Astrocyte (in vitro differentiated cells and primary cell): ENCODE measurements around the gene GSS. TPM values are rescaled to one million over a fixed set of nuclear protein-coding genes. Genes with fewer than 3 reads are reported as not detected.

Experiments
- DNase-seq: peaks from one replicate; pipeline ENCODE4 v3.0.0-alpha.2; 2010; ENCODE audit warnings: low read depth
- FAIRE-seq: peaks from 2 replicates; lab custom pipeline; 2011; peaks lifted over from hg19 to GRCh38; lab: Jason Lieb, UNC
- H2AFZ ChIP-seq: 2 replicates; pipeline ENCODE4 v1.6.0; 2012; ENCODE audit warnings: low read depth, low read length, inconsistent platforms
- H3K27ac ChIP-seq: 2 replicates; pipeline ENCODE4 v1.5.1; 2011; ENCODE audit warnings: low read depth, low read length, inconsistent platforms
- H3K27me3 ChIP-seq: 2 replicates; pipeline ENCODE4 v1.6.0; 2011; ENCODE audit warnings: low read length, inconsistent platforms; ENCODE audit not compliant: insufficient read depth
- H3K36me3 ChIP-seq: 2 replicates; pipeline ENCODE4 v1.5.1; 2011; ENCODE audit warnings: low read length, inconsistent platforms; ENCODE audit not compliant: insufficient read depth
- H3K4me1 ChIP-seq: 2 replicates; pipeline ENCODE4 v1.5.1; 2011; ENCODE audit warnings: low read length, inconsistent platforms; ENCODE audit not compliant: insufficient read depth
- H3K4me2 ChIP-seq: 2 replicates; pipeline ENCODE4 v1.6.0; 2012; ENCODE audit warnings: low read length, inconsistent platforms
- H3K4me3 ChIP-seq: 2 replicates; pipeline ENCODE4 v1.5.1; 2011; ENCODE audit warnings: low read depth, mild to moderate bottlenecking, low read length, inconsistent platforms; ENCODE audit not compliant: insufficient read depth
- H3K79me2 ChIP-seq: 2 replicates; pipeline ENCODE4 v1.6.0; 2012; ENCODE audit warnings: mild to moderate bottlenecking, low read length, inconsistent platforms; ENCODE audit not compliant: insufficient read depth
- H3K9ac ChIP-seq: 2 replicates; pipeline ENCODE4 v1.6.0; 2012; ENCODE audit warnings: mild to moderate bottlenecking, low read length, inconsistent platforms
- H3K9me3 ChIP-seq: 2 replicates; pipeline ENCODE4 v1.5.1; 2012; ENCODE audit warnings: low read depth, mild to moderate bottlenecking, low read length, inconsistent platforms; ENCODE audit not compliant: insufficient read depth
- H4K20me1 ChIP-seq: 2 replicates; pipeline ENCODE4 v1.6.0; 2012; ENCODE audit warnings: low read length, inconsistent platforms; ENCODE audit not compliant: insufficient read depth
- H3K27ac Mint-ChIP-seq: one replicate; pipeline ENCODE4 v1.8.0; 2021; ENCODE audit warnings: mild to moderate bottlenecking, mixed read lengths; ENCODE audit not compliant: unreplicated experiment
- H3K27me3 Mint-ChIP-seq: one replicate; pipeline ENCODE4 v1.8.0; 2021; ENCODE audit warnings: low read depth, mixed read lengths; ENCODE audit not compliant: unreplicated experiment
- H3K36me3 Mint-ChIP-seq: one replicate; pipeline ENCODE4 v1.8.0; 2021; ENCODE audit warnings: low read depth, mixed read lengths; ENCODE audit not compliant: unreplicated experiment
- H3K4me1 Mint-ChIP-seq: one replicate; pipeline ENCODE4 v1.8.0; 2021; ENCODE audit warnings: low read depth, mixed read lengths; ENCODE audit not compliant: unreplicated experiment
- H3K4me3 Mint-ChIP-seq: one replicate; pipeline ENCODE4 v1.8.0; 2021; ENCODE audit warnings: mild to moderate bottlenecking, moderate library complexity, mixed read lengths; ENCODE audit not compliant: unreplicated experiment
- H3K9me3 Mint-ChIP-seq: one replicate; pipeline ENCODE4 v1.8.0; 2021; ENCODE audit warnings: mild to moderate bottlenecking, mixed read lengths; ENCODE audit not compliant: unreplicated experiment
- CTCF ChIP-seq: IDR thresholded peaks from 2 replicates; pipeline ENCODE4 v1.5.1; 2011; ENCODE audit warnings: low read depth, mild to moderate bottlenecking, inconsistent platforms, low read length, moderate library complexity; ENCODE audit not compliant: insufficient read depth
- EZH2 ChIP-seq: IDR thresholded peaks from 2 replicates; pipeline ENCODE4 v1.6.1; 2012; ENCODE audit warnings: mild to moderate bottlenecking, low read length, inconsistent platforms; ENCODE audit not compliant: insufficient read depth
- total RNA-seq: library from RNA; stranded (reverse); gene quantifications from 2 replicates; pipeline ENCODE4 v1.2.1, GENCODE V29; 2021

GSS gene
- total RNA-seq, 1 donor from 2014 or later = 44.6 TPM

- H3K36me3 ChIP-seq = no peaks in the 10 kb centered on the region
- TF ChIP-seq EZH2 = no peak
- H3K4me3 ChIP-seq = no peak overlapping the region
- no peak for DNase-seq
- no peak overlapping the region for H3K4me3 Mint-ChIP-seq
- no peak overlapping the region for H3K9ac ChIP-seq
- peaks cover 13% of the 10 kb centered on the region for H3K27me3 Mint-ChIP-seq
- no peak for FAIRE-seq
- H3K27ac Mint-ChIP-seq = peak overlapping the region; percentile 34
- H3K9me3 Mint-ChIP-seq = no peaks in the 10 kb centered on the region
- H3K4me2 ChIP-seq = no peak overlapping the region
- H4K20me1 ChIP-seq = no peaks in the 10 kb centered on the region
- peaks cover 8% of the 10 kb centered on the region for H3K27me3 ChIP-seq
- no peak overlapping the region for H2AFZ ChIP-seq
- peaks cover 2% of the 10 kb centered on the region for H3K4me1 Mint-ChIP-seq
- H3K9me3 ChIP-seq = no peaks in the 10 kb centered on the region
- no peaks in the 10 kb centered on the region for H3K79me2 ChIP-seq
- no peak overlapping the region for H3K27ac ChIP-seq
- H3K36me3 Mint-ChIP-seq = peaks cover 12% of the 10 kb centered on the region
- H3K4me1 ChIP-seq = no peaks in the 10 kb centered on the region
These were observed 31.0 kb upstream of the GSS start for GRCh38 chr20:34986311-34987287.

GRCh38 chr20:34985461-34986310 lies 30.1 kb upstream of the GSS start:
- Histone ChIP-seq H3K27me3 (peaks cover 8% of the 10 kb centered on the region), H3K79me2 (no peaks in the 10 kb centered on the region), H3K27ac (no peak overlapping the region), H4K20me1 (no peaks in the 10 kb centered on the region), H2AFZ (no peak overlapping the region), H3K9ac (no peak overlapping the region), H3K36me3 (no peaks in the 10 kb centered on the region), H3K4me2 (no peak overlapping the region), H3K9me3 (no peaks in the 10 kb centered on the region), H3K4me3 (no peak overlapping the region), H3K4me1 (no peaks in the 10 kb centered on the region)
- DNase-seq (no peak), FAIRE-seq (no peak)
- Mint-ChIP-seq H3K4me3 (no peak overlapping the region), H3K9me3 (no peaks in the 10 kb centered on the region), H3K27ac (peak overlapping the region; percentile 67), H3K36me3 (peaks cover 7% of the 10 kb centered on the region), H3K27me3 (peaks cover 13% of the 10 kb centered on the region), H3K4me1 (peaks cover 2% of the 10 kb centered on the region)
- TF ChIP-seq EZH2 (no peak), CTCF (no peak)

GRCh38 chr20:34984756-34985261 lies 29.2 kb upstream of the GSS start:
- Histone ChIP-seq H4K20me1 (no peaks in the 10 kb centered on the region), H3K9ac (no peak overlapping the region), H3K27me3 (peaks cover 8% of the 10 kb centered on the region), H3K4me1 (no peaks in the 10 kb centered on the region), H3K9me3 (no peaks in the 10 kb centered on the region), H3K4me3 (no peak overlapping the region), H2AFZ (no peak overlapping the region), H3K27ac (no peak overlapping the region), H3K36me3 (no peaks in the 10 kb centered on the region), H3K4me2 (no peak overlapping the region), H3K79me2 (no peaks in the 10 kb centered on the region)
- no peak for DNase-seq
- no peak overlapping the region for H3K4me3 Mint-ChIP-seq
- no peak for FAIRE-seq
- peaks cover 13% of the 10 kb centered on the region for H3K27me3 Mint-ChIP-seq
- H3K4me1 Mint-ChIP-seq = peaks cover 2% of the 10 kb centered on the region
- peaks cover 5% of the 10 kb centered on the region for H3K36me3 Mint-ChIP-seq
- no peak for TF ChIP-seq EZH2
- no peaks in the 10 kb centered on the region for H3K9me3 Mint-ChIP-seq
- peak overlapping the region; percentile 67 for H3K27ac Mint-ChIP-seq
